HepG2 (cell line): Measurements from ENCODE around the gene BLVRB. TPM values are rescaled to one million over a fixed set of nuclear protein-coding genes. Genes with fewer than 3 reads are reported as not detected.

Experiments used
- ASH2L ChIP-seq: fragments of 300-600, 200-600 bp; sonication (generic); IDR thresholded peaks from 2 replicates; pipeline ENCODE4 v1.7.0; 2017; ENCODE audit warnings: low read depth, mild to moderate bottlenecking, moderate library complexity, mixed read lengths, low read length; ENCODE audit not compliant: insufficient read length
- CBX5 ChIP-seq: sonication (generic); formaldehyde crosslinking; IDR thresholded peaks from 2 replicates; pipeline ENCODE4 v1.4.0; 2020; ENCODE audit warnings: missing genetic modification reagents, borderline replicate concordance
- CHD4 ChIP-seq: fragments of 200-600 bp; sonication (generic); IDR thresholded peaks from 2 replicates; pipeline ENCODE4 v1.7.0; 2017; ENCODE audit warnings: mild to moderate bottlenecking, low read length, borderline replicate concordance
- DPF2 ChIP-seq: sonication (generic); formaldehyde crosslinking; IDR thresholded peaks from 2 replicates; pipeline ENCODE4 v1.4.0; 2020; ENCODE audit warnings: mild to moderate bottlenecking, low read depth, missing genetic modification reagents, borderline replicate concordance
- FLYWCH1 ChIP-seq: sonication (generic); formaldehyde crosslinking; IDR thresholded peaks from 2 replicates; pipeline ENCODE4 v1.8.1; 2023; ENCODE audit warnings: mild to moderate bottlenecking, missing genetic modification reagents
- FOXJ3 ChIP-seq: sonication (generic); formaldehyde crosslinking; IDR thresholded peaks from 2 replicates; pipeline ENCODE4 v1.4.0; 2020; ENCODE audit warnings: missing genetic modification reagents, mild to moderate bottlenecking, borderline replicate concordance
- MAZ ChIP-seq, 2 experiments: sonication (generic) in 1 of 2; formaldehyde crosslinking in 1 of 2; IDR thresholded peaks; 2 replicates each; pipeline versions ENCODE4 v1.5.0 to v1.6.1; 2012 to 2020; ENCODE audit warnings: low read depth in 2 of 2, mild to moderate bottlenecking in 2 of 2, borderline replicate concordance in 1 of 2, improper control_type of control experiment in 1 of 2, low read length in 1 of 2, missing genetic modification reagents in 1 of 2, moderate library complexity in 1 of 2
- REST ChIP-seq, 2 experiments: IDR thresholded peaks; 2 replicates each; pipeline ENCODE4 v1.6.1; 2011 to 2012; ENCODE audit warnings: low read length in 2 of 2, borderline replicate concordance in 1 of 2, low read depth in 1 of 2, mild to moderate bottlenecking in 1 of 2, moderate library complexity in 1 of 2
- REXO4 ChIP-seq: sonication (generic); formaldehyde crosslinking; IDR thresholded peaks from 2 replicates; pipeline ENCODE4 v1.8.0; 2022; ENCODE audit warnings: missing genetic modification reagents, mild to moderate bottlenecking, borderline replicate concordance
- RFXAP ChIP-seq: sonication (generic); formaldehyde crosslinking; IDR thresholded peaks from 2 replicates; pipeline ENCODE4 v1.4.0; 2020; ENCODE audit warnings: missing genetic modification reagents, borderline replicate concordance
- TAF15 ChIP-seq: fragments of 200-400 bp; formaldehyde crosslinking; IDR thresholded peaks from one replicate; pipeline ENCODE4 v1.6.1; 2018; ENCODE audit warnings: mild to moderate bottlenecking, low read depth, low read length; ENCODE audit not compliant: poor library complexity, severe bottlenecking
- TCF7 ChIP-seq: sonication (generic); IDR thresholded peaks from 2 replicates; pipeline ENCODE4 v1.6.1; 2016; ENCODE audit warnings: antibody characterized with exemption, low read depth
- TGIF2 ChIP-seq: IDR thresholded peaks from 2 replicates; pipeline ENCODE4 v1.6.1; 2016; ENCODE audit warnings: control low read depth, missing compliant biosample characterization
- ZFP36L1 ChIP-seq: sonication (generic); formaldehyde crosslinking; IDR thresholded peaks from 2 replicates; pipeline ENCODE4 v1.8.0; 2022; ENCODE audit warnings: mild to moderate bottlenecking, missing genetic modification reagents, moderate library complexity
- ZNF281 ChIP-seq: sonication (generic); formaldehyde crosslinking; IDR thresholded peaks from 2 replicates; pipeline ENCODE4 v1.4.0; 2020; ENCODE audit warnings: missing genetic modification reagents, borderline replicate concordance
- ZNF432 ChIP-seq: sonication (generic); formaldehyde crosslinking; IDR thresholded peaks from 2 replicates; pipeline ENCODE4 v1.5.0; 2020; ENCODE audit warnings: missing genetic modification reagents, mild to moderate bottlenecking, borderline replicate concordance
- ZNF672 ChIP-seq: sonication (generic); formaldehyde crosslinking; IDR thresholded peaks from 2 replicates; pipeline ENCODE4 v1.8.1; 2022; ENCODE audit warnings: missing genetic modification reagents
- ZNF766 ChIP-seq: sonication (generic); formaldehyde crosslinking; IDR thresholded peaks from 2 replicates; pipeline ENCODE4 v1.5.0; 2020; ENCODE audit warnings: missing genetic modification reagents, borderline replicate concordance
- ZNF768 ChIP-seq: sonication (generic); formaldehyde crosslinking; IDR thresholded peaks from 2 replicates; pipeline ENCODE4 v1.4.0; 2020; ENCODE audit warnings: missing genetic modification reagents
- polyA plus RNA-seq, 8 experiments: library from polyadenylated mRNA; depleted of rRNA in 3 of 8; stranded (reverse) in 7 of 8; unstranded in 1 of 8; fragments of >200 nt; fragmentation: Illumina TruSeq in 4 of 8; extraction: Trizol in 4 of 8; gene quantifications; 2 replicates each; pipeline versions ENCODE4 v1.2.1 to v1.2.3, GENCODE V29; 2011 to 2016; ENCODE audit warnings: low read depth in 4 of 8, missing spikeins in 1 of 8, mixed read lengths in 1 of 8; ENCODE audit not compliant: insufficient read depth in 1 of 8
- total RNA-seq, 5 experiments: library from RNA; depleted of rRNA; stranded (reverse); fragments of >200 nt; fragmentation: Illumina TruSeq; extraction: Trizol; gene quantifications; 2 replicates each; pipeline ENCODE4 v1.2.3, GENCODE V29; 2016; ENCODE audit warnings: low read depth in 1 of 5
- TF ChIP-seq, protein P1 (sequence below): sonication (generic); formaldehyde crosslinking; IDR thresholded peaks from 2 replicates; pipeline ENCODE4 v1.9.0; 2022; ENCODE audit warnings: missing genetic modification reagents, mild to moderate bottlenecking, borderline replicate concordance

The BLVRB gene
- total and polyA plus RNA-seq, 2 of the 13 experiments (the other 11 are each of a cell fraction or from before 2014, with no cell fraction given): 25.9 to 51.4 TPM

GRCh38 chr19:40443131-40443999, 22.2 kb downstream of the BLVRB start (continued):
- TF ChIP-seq REST (IDR thresholded peaks at IDR 0.05; ENCODE audit: borderline replicate concordance in 1 of 2, low read depth in 1 of 2, low read length in 2 of 2): peak in 1 of 2 experiments; percentile 55; a peak in 1 of 4 replicates
- TF ChIP-seq, protein P1, sequence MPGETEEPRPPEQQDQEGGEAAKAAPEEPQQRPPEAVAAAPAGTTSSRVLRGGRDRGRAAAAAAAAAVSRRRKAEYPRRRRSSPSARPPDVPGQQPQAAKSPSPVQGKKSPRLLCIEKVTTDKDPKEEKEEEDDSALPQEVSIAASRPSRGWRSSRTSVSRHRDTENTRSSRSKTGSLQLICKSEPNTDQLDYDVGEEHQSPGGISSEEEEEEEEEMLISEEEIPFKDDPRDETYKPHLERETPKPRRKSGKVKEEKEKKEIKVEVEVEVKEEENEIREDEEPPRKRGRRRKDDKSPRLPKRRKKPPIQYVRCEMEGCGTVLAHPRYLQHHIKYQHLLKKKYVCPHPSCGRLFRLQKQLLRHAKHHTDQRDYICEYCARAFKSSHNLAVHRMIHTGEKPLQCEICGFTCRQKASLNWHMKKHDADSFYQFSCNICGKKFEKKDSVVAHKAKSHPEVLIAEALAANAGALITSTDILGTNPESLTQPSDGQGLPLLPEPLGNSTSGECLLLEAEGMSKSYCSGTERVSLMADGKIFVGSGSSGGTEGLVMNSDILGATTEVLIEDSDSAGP (CRISPR knock-in tag): no peak
- no peak for TF ChIP-seq FLYWCH1 (CRISPR knock-in tag)
- no peak for TF ChIP-seq REXO4 (CRISPR knock-in tag)
- TF ChIP-seq CBX5 (CRISPR knock-in tag): peak; percentile 20; the same call in 1 of the 2 replicates
- TF ChIP-seq MAZ (IDR thresholded peaks at IDR 0.05; ENCODE audit: borderline replicate concordance, low read depth, low read length): peak; percentile 82
- TF ChIP-seq MAZ (CRISPR knock-in tag; IDR thresholded peaks at IDR 0.05; ENCODE audit: low read depth): peak; percentile 83
- no peak for TF ChIP-seq ZFP36L1 (CRISPR knock-in tag)
- TF ChIP-seq ASH2L: no peak
- no peak for TF ChIP-seq ZNF672 (CRISPR knock-in tag)
- no peak for TF ChIP-seq TAF15
- no peak for TF ChIP-seq CHD4
- TF ChIP-seq TGIF2 (CRISPR knock-in tag): no peak
- no peak for TF ChIP-seq TCF7
- no peak for TF ChIP-seq ZNF766
- TF ChIP-seq ZNF281 (CRISPR knock-in tag): peak; percentile 98
- no peak for TF ChIP-seq DPF2 (CRISPR knock-in tag)
- 0 out of 2 replicates have a peak, but pooled peaks have one; percentile 72 for TF ChIP-seq ZNF432 (CRISPR knock-in tag)
- no peak for TF ChIP-seq ZNF768
- TF ChIP-seq FOXJ3 (CRISPR knock-in tag): no peak
- peak; percentile 64; the same call in 1 of the 2 replicates for TF ChIP-seq RFXAP (CRISPR knock-in tag)
